IMR-90 (cell line): Measurements from ENCODE around the gene TELO2.

Source experiments
- BHLHE40 ChIP-seq: fragments of 150-350 bp; IDR thresholded peaks from 2 replicates; pipeline ENCODE4 v1.6.1; 2016; ENCODE audit warnings: mild to moderate bottlenecking, low read depth, low read length
- POLR2A ChIP-seq: IDR thresholded peaks from 2 replicates; pipeline ENCODE4 v1.6.1; 2012; ENCODE audit warnings: mild to moderate bottlenecking, low read depth, low read length
- RAD21 ChIP-seq: IDR thresholded peaks from 2 replicates; pipeline ENCODE4 v1.6.1; 2012; ENCODE audit warnings: low read length, improper control_type of control experiment

GRCh38 chr16:1492923-1493745 is at the start of gene TELO2:
- no peak for TF ChIP-seq BHLHE40
- no peak for TF ChIP-seq RAD21
- TF ChIP-seq POLR2A: no peak; the same call in 1 of the 2 replicates
